ENCODE data around the gene SSPN.
A peak's percentile ranks its signal among the peaks of the same experiment; 100 is the strongest.

SSPN gene

GRCh38 chr12:26212396-26212795 lies 17.0 kb downstream of the SSPN start:
- no peak for TF ChIP-seq TSHZ2 (CRISPR knock-in tag; IDR thresholded peaks at IDR 0.05)
- no peak for TF ChIP-seq ESRRG (CRISPR knock-in tag; IDR thresholded peaks at IDR 0.05)
- no peak for TF ChIP-seq ZC3H10 (CRISPR knock-in tag; IDR thresholded peaks at IDR 0.05)
- no peak for TF ChIP-seq ZNF70 (CRISPR knock-in tag; IDR thresholded peaks at IDR 0.05)
- no peak for TF ChIP-seq RARB (CRISPR knock-in tag; IDR thresholded peaks at IDR 0.05)
- TF ChIP-seq ARNTL (CRISPR knock-in tag; IDR thresholded peaks at IDR 0.05; ENCODE audit: borderline replicate concordance, low read depth) = no peak
- TF ChIP-seq CSRNP3 (CRISPR knock-in tag; IDR thresholded peaks at IDR 0.05) = no peak
- no peak for TF ChIP-seq TCF4 (CRISPR knock-in tag; IDR thresholded peaks at IDR 0.05; ENCODE audit: borderline replicate concordance)
- TF ChIP-seq CSDC2 (CRISPR knock-in tag; IDR thresholded peaks at IDR 0.05) = no peak
- TF ChIP-seq PATZ1 (CRISPR knock-in tag; IDR thresholded peaks at IDR 0.05; ENCODE audit: borderline replicate concordance) = no peak
- no peak for TF ChIP-seq ZNF565 (CRISPR knock-in tag; conservative IDR thresholded peaks at IDR 0.05; ENCODE audit: low read depth)
- ATAC-seq = no peak

- no peak for TF ChIP-seq CSRNP3 (CRISPR knock-in tag; IDR thresholded peaks at IDR 0.05)
- no peak for TF ChIP-seq OSR1 (CRISPR knock-in tag; IDR thresholded peaks at IDR 0.05)
- no peak for TF ChIP-seq PATZ1 (CRISPR knock-in tag; IDR thresholded peaks at IDR 0.05; ENCODE audit: borderline replicate concordance)
- no peak for TF ChIP-seq RARB (CRISPR knock-in tag; IDR thresholded peaks at IDR 0.05)
- no peak for TF ChIP-seq GLIS3 (CRISPR knock-in tag; IDR thresholded peaks at IDR 0.05)
- no peak for TF ChIP-seq TSHZ2 (CRISPR knock-in tag; IDR thresholded peaks at IDR 0.05)
- TF ChIP-seq TOX (CRISPR knock-in tag; IDR thresholded peaks at IDR 0.05; ENCODE audit: borderline replicate concordance) = no peak
- no peak for TF ChIP-seq CREB5 (CRISPR knock-in tag; IDR thresholded peaks at IDR 0.05; ENCODE audit: low read depth)
- no peak for TF ChIP-seq ISL1 (CRISPR knock-in tag; IDR thresholded peaks at IDR 0.05)
- TF ChIP-seq ARNTL (CRISPR knock-in tag; IDR thresholded peaks at IDR 0.05; ENCODE audit: borderline replicate concordance, low read depth) = no peak
- peak; percentile 73 for ATAC-seq
Observed at GRCh38 chr12:26212988-26213387, 17.6 kb downstream of the SSPN start.

Data from SK-N-SH treated with all-trans-retinoic acid at 6 μM for 48 hours (cell line).